Stimulated activated CD4-positive, alpha-beta T cell treated with anti-CD3 and anti-CD28 coated beads, Interleukin-1b, Interleukin-23, amount 100 ng/mL, for 4 hours (primary cell): ENCODE results near the gene IGF1.

Source experiments
- DNase-seq, 2 donors: peaks; one replicate each; pipeline ENCODE4 v3.0.0-alpha.2; 2020; ENCODE audit warnings: low read depth in 2 of 2

Gene IGF1

GRCh38 chr12:102497743-102498142 lies 17.4 kb upstream of the IGF1 start:
- no peak for DNase-seq

- DNase-seq: no peak
Measured at GRCh38 chr12:102496591-102496990, 16.2 kb upstream of the IGF1 start.

- DNase-seq: no peak
Measured at GRCh38 chr12:102487226-102487625, 6.9 kb upstream of the IGF1 start.

- no peak for DNase-seq
Measured at GRCh38 chr12:102486153-102486552, 5.8 kb upstream of the IGF1 start.

DNA sequence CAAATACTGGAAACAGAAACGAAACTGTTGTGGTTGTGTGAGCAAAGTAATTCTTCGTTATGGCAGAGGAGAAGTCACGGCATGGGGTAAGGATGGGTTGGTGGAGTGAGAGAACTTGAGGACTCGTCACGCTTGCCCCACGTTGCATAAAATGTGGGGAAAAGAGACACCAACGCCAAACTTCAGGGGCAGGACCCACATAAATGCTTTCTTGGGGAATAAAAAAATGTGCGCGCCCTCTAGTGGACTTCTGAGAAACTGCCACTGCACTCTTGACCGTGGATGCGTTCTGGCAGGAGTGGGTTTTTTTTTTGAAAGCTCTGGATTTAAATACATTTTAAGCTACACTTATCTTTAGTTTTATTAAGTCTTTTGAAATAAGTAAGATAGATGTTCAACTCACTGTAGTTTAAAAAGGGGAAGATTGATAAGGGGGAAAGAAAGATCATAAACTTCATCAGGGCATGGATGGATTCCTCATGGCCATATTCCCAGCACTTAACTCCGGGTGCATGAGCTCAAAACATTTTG lies 4.1 kb upstream of the IGF1 start:
- DNase-seq: peak; percentile 19 to 28

- DNase-seq: no peak
Measured at GRCh38 chr12:102484017-102484416, 3.7 kb upstream of the IGF1 start.

- no peak for DNase-seq
Measured at GRCh38 chr12:102483466-102483865, 3.1 kb upstream of the IGF1 start.

- no peak for DNase-seq
Measured at GRCh38 chr12:102481705-102482425, 1.5 kb upstream of the IGF1 start.

DNA sequence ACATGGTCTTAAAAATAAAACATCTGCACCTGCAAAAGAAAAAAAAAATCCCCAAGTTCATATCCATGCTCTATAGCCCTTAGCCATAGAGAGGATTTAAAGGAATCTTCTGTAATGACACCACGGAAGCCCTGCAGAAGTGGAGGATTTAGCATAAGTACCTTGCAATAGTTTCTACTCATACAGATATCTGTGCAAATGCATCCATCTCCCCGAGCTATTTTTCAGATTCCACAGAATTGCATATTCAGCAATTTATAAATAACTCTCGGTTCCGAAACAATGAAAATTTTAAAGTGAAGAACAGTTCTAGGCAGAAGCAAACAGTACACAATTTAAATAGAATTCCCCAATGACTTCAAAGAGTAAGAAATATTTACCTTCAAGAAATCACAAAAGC lies 424 bp downstream of the IGF1 start:
- DNase-seq: no peak

DNA sequence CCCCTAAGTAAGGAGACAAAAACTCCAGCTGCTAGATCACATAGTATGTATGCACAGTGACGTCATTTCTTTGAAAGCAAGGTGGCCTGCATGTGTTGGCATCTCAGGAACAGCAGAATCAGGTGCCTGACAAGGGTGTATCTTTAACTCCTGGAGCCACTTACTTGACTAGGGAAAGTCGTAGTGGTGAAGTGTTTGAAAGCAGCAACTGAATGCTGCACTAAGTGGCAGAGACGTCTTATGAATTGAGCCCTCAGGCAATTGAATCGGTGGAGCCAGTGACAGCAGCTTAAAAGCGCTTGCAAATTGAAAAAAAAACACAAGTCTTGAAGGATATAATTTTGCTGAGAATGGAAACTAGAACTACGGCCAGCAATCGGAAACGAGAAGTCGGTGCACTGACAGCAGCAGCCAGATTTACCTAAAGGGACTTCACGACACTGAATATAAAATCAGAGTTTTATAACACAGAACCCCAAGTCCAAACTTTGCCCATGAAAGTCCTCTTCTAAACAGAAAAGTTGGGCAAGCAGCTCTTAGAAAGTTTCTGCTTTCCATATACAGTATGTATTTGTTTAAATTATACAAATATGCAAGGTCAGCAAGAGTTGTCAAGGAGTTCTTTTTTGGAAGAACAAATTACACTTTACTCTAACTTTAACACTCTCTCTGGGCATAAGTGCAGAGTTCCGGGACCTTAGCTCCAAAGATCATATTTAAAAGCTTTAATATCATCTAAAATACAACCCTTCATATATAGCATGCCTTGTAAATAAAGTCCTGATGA lies 1.1 kb downstream of the IGF1 start:
- no peak for DNase-seq

DNA sequence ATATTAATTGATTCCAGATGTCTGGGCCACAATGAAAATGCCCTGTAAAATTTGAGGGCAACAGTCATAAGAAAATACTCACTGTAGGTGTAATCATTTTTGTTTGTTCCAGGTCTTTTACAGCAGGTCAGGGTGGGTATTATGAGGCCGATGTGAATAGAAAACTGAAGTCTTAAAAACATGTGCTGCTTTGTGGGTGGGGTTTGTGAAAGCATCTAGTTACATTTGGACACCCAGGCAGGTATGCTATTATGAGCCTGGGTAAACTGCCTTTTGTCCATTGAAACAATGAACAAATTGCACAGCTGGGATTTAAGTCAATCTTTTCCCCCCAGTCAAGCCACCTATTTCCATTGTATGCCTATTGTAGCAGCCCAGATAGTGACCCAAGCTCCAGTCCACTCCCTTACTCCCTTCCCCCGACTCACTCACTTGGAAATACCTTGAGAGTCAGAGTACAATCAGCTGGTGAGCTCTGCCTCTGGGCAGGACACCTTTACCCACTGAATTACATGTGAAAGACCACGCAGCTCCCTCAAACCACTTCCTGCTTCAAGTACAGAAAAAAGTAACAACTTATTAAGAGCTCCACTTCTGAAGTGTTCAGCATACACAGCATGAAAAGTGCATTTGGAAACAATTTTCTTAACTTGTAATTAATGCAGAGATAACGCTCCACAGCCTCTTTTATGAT lies 1.8 kb downstream of the IGF1 start:
- DNase-seq: no peak

- DNase-seq: no peak
Measured at GRCh38 chr12:102475355-102475754, 5.0 kb downstream of the IGF1 start.

DNA sequence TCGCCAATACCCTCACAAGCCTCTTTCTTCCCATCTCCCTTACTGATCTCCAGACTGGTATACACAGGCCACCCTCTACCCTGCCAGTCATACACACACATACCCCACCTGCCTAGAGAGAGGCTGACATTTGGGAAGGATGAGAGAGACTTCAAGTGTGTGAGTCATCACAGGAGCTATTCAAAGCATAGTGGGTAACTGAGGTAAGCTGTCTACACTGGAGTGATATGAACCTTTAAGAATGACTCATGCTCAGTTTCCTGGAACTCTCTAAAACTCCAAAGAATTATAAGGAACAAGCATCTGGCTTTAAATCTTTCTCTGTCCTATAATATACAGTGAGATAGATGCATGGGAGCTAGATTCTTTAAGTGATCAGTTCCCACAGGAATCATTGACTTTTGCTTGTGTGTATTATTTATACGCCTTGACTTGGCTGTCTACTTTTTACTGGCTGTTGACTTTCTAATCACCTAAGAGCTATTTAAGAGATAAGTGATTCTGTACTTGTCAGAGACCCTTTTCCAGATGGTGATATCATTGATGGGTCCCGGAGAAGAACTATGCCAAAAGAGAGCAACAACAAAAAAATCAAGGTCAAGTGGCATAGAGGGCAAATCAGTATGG lies 5.8 kb downstream of the IGF1 start:
- no peak for DNase-seq

DNA sequence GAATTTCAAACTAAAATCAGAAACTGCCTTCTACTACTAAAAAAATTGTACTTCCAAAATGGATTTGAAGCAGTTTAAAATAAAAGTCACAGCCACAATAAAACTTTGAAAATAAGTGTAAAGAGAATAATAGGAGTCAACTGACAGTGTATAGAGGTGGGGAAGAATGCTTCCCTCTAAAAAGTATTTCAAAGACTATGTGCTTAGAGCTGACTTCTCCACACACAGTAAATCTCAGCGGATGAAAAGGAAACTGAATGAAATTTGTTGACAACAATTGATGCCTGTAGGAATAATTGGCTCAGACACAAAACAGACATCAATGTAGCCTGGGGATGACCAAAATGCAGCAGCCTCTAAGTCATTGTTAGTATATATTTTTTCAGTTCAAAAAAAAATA lies 7.9 kb downstream of the IGF1 start:
- DNase-seq: no peak

DNA sequence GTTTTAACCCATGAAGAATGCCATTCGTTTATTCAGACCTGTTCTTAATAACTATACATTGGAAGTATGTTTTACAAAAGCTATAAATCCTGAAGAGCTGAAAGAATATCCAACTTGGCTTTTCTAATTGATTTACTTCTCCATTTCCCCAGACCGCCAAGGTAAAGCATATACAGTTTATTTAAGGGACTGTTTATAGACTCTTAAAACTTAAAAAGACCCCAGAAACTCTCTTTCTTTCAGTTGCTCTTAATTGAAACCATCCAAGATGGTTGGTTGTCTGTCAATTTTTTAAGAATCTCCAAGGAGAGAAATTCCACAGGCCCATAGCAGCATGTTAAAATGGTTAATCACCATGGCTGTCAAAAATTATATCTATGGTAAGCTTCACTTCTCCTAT lies 8.8 kb downstream of the IGF1 start:
- no peak for DNase-seq

- no peak for DNase-seq
Measured at GRCh38 chr12:102470945-102471344, 9.4 kb downstream of the IGF1 start.

- DNase-seq: no peak
Measured at GRCh38 chr12:102468261-102468915, 12.0 kb downstream of the IGF1 start.

DNA sequence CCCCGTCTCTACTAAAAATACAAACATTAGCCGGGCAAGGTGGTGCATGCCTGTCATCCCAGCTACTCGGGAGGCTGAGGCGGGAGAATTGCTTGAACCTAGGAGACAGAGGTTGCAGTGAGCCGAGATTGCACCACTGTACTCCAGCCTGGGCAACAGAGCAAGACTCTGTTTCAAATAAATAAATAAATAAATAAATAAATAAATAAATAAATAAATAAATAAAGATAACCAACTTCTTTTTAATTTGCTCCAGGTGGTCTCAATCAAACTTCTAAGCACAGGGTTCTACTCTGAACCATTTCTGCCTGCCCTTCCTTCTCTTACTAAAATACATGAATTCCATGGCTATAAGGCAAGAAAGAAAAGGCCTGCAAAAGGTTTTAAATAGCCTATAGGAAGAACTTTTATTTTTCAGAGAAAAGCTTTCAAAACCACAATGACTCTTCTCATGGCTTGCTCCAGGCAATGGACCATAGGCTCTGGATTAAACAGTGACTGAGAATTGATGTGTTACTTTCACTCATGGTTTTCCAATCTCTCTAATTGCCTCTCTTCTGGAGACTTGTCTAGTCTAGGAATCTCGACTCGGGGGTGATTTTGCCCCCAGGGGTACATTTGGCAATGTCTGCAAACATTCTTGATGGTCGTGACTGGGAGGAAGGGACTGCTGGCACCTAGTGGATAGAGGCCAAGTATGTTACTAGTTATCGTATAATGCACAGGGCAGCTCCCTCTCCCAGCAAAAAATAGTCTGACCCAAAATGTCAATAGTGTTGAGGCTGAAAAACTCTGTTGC lies 14.4 kb downstream of the IGF1 start:
- no peak for DNase-seq

DNA sequence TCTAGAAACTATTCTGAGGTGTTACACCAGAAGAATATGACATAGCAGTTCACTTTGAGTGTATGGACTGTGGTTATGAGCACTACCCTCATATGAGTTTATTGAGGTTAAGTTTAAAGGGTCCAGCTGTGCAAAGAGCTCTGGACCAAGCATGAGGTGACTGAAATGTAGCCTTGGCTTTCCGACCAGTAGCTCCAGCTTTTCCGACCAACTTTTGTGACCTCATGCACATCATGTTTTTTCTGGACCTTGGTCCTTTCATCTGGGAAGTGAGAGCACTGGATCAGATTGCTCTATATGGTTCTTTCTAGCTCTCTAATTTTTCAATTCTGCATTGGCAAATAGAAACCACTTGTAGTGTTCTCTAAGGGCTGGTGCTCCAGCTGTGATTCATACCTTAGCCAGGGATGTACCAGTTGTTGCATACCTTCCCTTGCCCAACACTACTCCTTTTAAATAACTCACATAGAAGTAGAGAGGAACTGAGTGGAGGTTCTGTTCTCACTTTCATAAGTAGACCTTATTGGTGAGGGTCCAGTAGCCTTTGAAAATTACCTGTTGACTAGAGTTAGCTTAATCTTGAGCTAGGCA lies 16.6 kb downstream of the IGF1 start:
- no peak for DNase-seq

DNA sequence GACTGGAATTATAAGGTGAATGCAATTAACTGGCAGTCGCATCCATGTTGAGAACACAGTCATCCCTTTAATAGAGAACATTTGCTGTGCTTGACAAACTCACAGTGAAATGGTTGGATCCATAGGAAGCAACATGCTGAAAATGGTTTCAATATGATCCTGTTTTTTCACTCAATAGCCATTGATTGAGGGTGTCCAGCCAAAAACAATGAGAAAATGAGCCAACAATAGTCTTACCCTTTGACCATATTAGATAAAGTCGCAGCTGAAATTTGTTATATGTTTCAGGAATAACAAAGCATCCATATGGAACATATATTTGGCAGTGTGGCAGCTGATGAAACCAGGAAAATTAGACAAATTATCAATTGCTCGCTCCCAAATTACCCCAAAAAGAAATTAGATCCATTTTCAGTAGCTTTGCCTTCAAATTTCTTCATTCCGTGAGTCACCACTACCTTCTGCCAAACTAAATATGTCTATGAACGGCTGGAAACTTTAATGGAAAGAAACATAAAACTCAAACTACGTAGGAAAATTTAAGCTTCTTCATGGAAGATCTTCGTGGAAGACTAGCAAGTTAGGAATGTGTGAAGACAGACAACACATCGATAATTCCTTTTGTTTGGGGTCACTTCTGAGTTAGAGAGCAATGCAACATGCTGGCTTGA lies 17.4 kb downstream of the IGF1 start:
- DNase-seq: no peak
